GM19468 (cell line): ENCODE results near the gene VCP.
A peak's percentile ranks its signal among the peaks of the same experiment; 100 is the strongest.

Source experiments
- ATAC-seq: cut with Tn5 transposase; IDR thresholded peaks from one replicate; pipeline ENCODE4 v1.9.1; 2021; ENCODE audit warnings: mild to moderate bottlenecking, moderate library complexity, moderate number of reproducible peaks; ENCODE audit not compliant: unreplicated experiment; ENCODE audit errors: extremely low read depth

VCP gene

GRCh38 chr9:35104586-35104985 lies 32.2 kb upstream of the VCP start:
- ATAC-seq, result no peak

GRCh38 chr9:35103660-35104191 lies 31.3 kb upstream of the VCP start:
- ATAC-seq, result no peak

GRCh38 chr9:35102769-35103659 lies 30.6 kb upstream of the VCP start, which contains the start of gene STOML2:
STOML2 (minus strand) TSS chr9:35103131; CDS start chr9:35103094, 37 bp downstream.
- ATAC-seq, result peak; percentile 77

GRCh38 chr9:35102465-35102768 lies 30.0 kb upstream of the VCP start:
- no peak for ATAC-seq

- ATAC-seq, result no peak
Observed at GRCh38 chr9:35097573-35097972, 25.1 kb upstream of the VCP start.

- peak; percentile 59 for ATAC-seq
Observed at GRCh38 chr9:35096035-35096849, 23.8 kb upstream of the VCP start, which contains the start of gene PIGO. PIGO (minus strand) TSS chr9:35096591; CDS start chr9:35095565, 1,026 bp downstream.

- ATAC-seq, result no peak
Observed at GRCh38 chr9:35091536-35091935, 19.1 kb upstream of the VCP start.

- ATAC-seq, result no peak
Observed at GRCh38 chr9:35089434-35089833, 17.0 kb upstream of the VCP start.

- no peak for ATAC-seq
Observed at GRCh38 chr9:35085078-35085477, 12.7 kb upstream of the VCP start.

- peak; percentile 84 for ATAC-seq
Observed at GRCh38 chr9:35079426-35080341, 7.3 kb upstream of the VCP start, which contains the start of gene FANCG. FANCG (minus strand) TSS chr9:35079942; CDS start chr9:35079524, 418 bp downstream.

GRCh38 chr9:35079041-35079425 lies 6.6 kb upstream of the VCP start:
- no peak for ATAC-seq

- ATAC-seq, result no peak
Observed at GRCh38 chr9:35078066-35078465, 5.6 kb upstream of the VCP start.

GRCh38 chr9:35076848-35077247 lies 4.4 kb upstream of the VCP start:
- ATAC-seq, result no peak

GRCh38 chr9:35075358-35075757 lies 2.9 kb upstream of the VCP start:
- ATAC-seq, result no peak

- no peak for ATAC-seq
Observed at GRCh38 chr9:35074791-35075190, 2.4 kb upstream of the VCP start.

- no peak for ATAC-seq
Observed at GRCh38 chr9:35074141-35074540, 1.7 kb upstream of the VCP start.

GRCh38 chr9:35073279-35073612 lies 821 bp upstream of the VCP start:
- ATAC-seq, result no peak

- ATAC-seq, result peak; percentile 49
Observed at GRCh38 chr9:35071814-35072460, 488 bp downstream of the VCP start.
